GM18909 (cell line): ENCODE measurements around the gene ADAMTS17.

Experiments
- ATAC-seq: cut with Tn5 transposase; IDR thresholded peaks from one replicate; pipeline ENCODE4 v1.9.1; 2021; ENCODE audit warnings: mild to moderate bottlenecking; ENCODE audit not compliant: unreplicated experiment, poor library complexity

The ADAMTS17 gene, protein sequence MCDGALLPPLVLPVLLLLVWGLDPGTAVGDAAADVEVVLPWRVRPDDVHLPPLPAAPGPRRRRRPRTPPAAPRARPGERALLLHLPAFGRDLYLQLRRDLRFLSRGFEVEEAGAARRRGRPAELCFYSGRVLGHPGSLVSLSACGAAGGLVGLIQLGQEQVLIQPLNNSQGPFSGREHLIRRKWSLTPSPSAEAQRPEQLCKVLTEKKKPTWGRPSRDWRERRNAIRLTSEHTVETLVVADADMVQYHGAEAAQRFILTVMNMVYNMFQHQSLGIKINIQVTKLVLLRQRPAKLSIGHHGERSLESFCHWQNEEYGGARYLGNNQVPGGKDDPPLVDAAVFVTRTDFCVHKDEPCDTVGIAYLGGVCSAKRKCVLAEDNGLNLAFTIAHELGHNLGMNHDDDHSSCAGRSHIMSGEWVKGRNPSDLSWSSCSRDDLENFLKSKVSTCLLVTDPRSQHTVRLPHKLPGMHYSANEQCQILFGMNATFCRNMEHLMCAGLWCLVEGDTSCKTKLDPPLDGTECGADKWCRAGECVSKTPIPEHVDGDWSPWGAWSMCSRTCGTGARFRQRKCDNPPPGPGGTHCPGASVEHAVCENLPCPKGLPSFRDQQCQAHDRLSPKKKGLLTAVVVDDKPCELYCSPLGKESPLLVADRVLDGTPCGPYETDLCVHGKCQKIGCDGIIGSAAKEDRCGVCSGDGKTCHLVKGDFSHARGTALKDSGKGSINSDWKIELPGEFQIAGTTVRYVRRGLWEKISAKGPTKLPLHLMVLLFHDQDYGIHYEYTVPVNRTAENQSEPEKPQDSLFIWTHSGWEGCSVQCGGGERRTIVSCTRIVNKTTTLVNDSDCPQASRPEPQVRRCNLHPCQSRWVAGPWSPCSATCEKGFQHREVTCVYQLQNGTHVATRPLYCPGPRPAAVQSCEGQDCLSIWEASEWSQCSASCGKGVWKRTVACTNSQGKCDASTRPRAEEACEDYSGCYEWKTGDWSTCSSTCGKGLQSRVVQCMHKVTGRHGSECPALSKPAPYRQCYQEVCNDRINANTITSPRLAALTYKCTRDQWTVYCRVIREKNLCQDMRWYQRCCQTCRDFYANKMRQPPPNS

DNA sequence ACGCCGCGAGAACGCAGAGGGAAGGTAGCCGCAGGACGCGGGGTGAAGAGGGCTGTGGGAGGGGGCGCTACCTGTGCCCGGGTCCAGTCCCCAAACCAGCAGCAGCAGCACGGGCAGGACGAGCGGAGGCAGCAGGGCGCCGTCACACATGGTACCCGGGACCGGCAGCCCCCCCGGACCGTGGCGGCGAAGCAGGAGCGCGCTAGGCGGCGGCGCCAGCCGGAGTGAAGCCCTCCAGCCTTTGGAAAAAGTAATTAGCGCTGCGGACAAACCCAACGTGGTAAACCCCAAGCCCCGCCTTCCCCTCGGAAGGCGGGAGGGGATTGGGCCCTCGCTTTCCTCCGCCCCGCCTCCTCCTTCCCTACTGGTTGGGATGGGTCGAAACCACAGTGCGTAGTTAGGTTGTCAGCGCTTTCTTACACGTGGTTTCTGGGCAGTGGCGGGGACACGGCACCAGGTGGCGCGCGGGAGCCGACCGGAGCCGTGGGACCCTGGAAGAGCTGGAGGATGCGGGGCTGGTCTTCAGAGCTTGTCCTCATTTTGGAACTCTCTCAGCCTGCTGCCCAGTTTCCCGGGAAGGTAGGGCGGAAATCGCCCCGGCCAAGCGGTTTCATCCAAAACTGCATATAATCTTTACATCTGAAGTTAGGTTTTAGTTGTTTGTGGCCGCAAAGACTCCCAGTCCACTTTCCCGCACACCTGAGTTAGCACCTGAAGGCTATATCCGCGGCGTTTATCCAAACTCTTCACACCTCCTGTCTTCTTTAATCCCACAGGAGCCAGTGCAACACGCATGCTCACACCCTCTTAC lies at the start of gene ADAMTS17:
ADAMTS17 (minus strand) TSS at position 226 of the 811 bp plus-strand sequence; CDS start at position 150, 76 bp downstream.
- ATAC-seq = peak; percentile 95

GRCh38 chr15:100385300-100386050 lies 43.7 kb upstream of the ADAMTS17 start:
- no peak for ATAC-seq

- ATAC-seq = no peak
Observed at GRCh38 chr15:100384108-100384410, 42.3 kb upstream of the ADAMTS17 start.

GRCh38 chr15:100383302-100384107 lies 41.7 kb upstream of the ADAMTS17 start:
- ATAC-seq = no peak

DNA sequence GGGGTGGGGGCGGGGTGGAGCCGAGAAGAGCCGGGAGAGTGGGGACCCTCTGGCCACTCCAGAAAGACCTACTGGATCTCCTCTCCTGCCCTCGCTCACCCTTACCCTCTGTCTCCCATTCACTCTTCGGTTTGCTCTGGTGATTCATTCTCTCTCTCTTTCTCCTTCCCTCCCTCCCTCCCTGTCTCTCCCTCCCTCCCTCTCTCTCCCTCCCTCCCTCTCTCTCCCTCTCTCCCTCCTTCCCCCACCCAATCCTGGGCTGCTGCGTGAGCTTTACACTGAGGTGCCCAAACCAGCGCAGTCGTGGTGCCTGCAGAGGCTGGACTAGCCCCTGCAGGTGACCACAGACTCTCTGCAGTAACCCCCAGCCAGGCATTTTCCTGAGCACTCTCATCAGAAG lies 32.2 kb upstream of the ADAMTS17 start:
- no peak for ATAC-seq

DNA sequence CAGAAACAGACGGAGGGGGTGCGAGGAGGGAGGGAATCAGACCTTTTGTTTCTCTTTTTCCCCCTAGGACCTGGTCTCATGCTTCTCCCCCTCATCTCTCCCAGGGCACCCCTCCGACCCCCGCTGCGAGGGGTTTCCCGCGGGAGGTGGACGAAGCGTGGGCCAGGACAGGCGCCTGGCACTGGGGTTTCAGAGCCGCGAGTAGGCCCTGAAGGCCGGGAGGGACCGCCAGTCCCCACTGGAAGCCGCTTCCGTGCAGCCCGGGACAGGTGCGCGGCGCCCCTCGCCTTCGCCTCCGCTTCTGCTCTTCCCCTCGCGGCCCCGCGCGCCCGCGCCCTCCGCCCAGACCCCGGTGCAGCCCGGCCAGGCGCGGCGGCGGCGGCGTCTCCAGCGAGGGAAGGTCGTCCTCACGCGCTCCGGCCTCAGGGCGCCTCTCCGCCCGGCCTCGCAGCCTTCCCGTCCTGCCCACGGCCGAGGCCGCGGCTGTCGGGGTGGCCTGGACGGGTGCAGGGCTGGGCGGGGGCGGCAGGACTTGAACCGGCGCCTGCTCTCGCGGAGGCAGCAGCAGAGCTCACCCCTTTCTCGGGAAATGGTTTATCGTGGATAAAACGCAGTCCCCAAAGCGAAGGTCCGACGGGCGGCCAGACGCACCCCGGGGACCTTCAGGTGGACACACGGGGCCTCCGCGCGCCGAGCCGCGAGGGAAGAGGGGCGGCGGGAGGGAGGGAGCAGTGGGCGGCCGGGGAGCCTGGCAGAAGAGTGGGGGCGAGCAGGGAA lies 31.5 kb upstream of the ADAMTS17 start:
- ATAC-seq = no peak

DNA sequence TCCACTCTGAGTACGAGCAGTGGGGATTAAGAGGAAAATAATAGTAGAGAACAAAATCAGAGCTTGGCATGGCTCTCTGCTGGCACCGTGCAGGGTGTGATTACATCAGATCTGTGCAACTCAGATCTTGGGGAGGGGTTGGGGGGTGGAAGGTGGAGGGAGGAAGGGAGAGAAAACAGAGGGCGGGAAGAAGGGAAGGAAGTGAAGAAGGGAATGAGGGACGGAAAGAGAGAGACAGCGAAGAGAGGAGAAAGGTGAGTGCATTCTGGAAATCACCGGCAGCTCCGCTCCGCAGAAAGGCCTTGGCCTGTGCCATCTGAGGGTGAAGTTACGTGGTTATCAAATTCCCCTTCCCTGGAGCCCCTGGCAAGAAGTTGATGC lies 31.0 kb upstream of the ADAMTS17 start:
- no peak for ATAC-seq

- no peak for ATAC-seq
Observed at GRCh38 chr15:100355342-100355741, 13.6 kb upstream of the ADAMTS17 start.

DNA sequence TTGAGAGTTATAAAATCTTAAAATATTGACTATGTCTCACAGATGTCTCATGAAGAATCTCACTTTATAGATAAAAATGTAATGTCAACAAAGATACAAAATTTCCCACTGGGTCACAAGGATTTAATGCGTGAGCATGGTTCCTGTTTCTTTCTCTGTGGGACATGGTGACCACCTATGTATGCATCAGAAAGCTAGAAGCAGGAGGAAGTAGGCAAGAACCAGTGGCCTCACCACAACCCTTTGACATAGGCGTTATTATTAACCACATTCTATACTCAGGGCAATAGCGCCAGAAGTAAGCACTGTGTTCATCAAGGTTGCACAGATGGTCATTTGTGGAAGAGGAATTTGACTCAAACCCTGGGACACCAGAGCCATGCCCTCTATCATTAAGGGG lies 11.7 kb upstream of the ADAMTS17 start:
- ATAC-seq = no peak

DNA sequence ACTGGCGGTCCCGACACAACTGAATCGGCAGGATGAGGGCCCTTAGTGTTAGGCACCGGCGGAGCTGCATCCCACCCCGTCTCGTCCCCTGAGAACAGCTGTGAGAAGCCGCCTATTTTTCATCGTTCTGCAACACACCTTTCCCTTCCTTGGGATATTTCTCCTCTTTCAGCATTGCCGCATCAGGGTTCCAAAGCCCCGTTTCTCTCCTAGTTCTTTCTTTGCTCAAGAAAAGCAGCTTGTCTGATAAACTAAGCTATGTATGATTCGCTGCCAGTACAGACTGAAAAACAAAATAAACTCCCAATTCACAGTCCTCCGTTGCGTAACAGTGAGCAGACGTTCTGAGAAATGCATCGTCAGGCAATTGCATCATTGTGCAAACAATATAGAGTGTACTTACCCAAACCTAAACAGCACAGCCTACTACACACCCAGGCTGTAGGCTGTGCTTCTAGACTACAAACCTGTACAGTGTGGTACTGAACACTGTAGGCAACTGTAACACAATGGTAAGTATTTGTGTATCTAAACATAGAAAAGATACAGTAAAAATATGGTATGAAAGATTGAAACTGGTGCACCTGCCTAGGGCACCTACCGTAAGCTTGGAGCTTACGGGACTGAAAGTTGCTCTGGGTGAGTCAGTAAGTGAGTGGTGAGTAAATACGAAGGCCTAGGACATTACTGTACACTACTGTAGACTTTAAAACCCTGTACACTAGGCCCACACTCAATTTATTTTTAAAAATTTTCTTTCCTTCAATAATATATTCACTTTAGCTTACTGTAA lies 8.9 kb upstream of the ADAMTS17 start:
- no peak for ATAC-seq

GRCh38 chr15:100349696-100350433 lies 8.1 kb upstream of the ADAMTS17 start:
- ATAC-seq = peak; percentile 91

GRCh38 chr15:100349321-100349695 lies 7.5 kb upstream of the ADAMTS17 start:
- no peak for ATAC-seq

DNA sequence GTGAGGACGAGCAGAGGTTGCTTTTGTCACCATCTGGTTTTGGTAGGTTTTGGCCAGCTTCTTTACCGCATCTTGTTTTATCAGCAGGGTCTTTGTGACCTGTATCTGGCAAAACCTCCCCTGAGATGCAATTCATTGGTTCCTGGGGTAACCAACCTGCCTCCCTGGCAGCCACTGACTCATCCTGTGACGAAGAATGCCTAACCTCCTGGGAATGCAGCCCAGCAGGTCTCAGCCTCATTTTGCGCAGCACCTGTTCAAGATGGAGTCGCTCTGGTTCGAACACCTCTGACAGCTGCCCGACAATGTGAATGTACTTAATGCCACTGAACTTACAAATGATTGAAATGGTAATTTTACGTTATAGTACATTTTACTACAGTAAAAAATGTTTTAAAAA lies 6.8 kb upstream of the ADAMTS17 start:
- no peak for ATAC-seq

- ATAC-seq = no peak
Observed at GRCh38 chr15:100346866-100347512, 5.2 kb upstream of the ADAMTS17 start.

GRCh38 chr15:100345438-100345837 lies 3.7 kb upstream of the ADAMTS17 start:
- no peak for ATAC-seq

DNA sequence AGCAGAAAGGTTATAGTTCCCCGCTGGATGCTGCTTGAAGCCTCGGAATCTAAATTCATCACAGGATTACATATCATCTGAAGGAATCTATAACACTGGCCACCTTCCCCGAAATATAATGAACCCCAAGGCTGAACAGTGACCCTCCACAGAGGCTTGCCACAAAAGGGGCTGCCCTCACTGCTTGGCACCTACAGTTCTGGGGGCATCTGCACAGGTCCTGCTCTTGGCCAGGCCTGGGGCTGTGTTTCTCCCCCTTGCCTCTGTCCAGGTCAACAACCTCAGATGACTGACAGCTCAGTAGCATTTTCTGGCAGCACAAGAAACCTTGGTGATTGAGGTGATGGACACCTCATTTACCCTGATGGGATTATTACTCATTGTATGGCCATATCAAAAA lies 1.5 kb upstream of the ADAMTS17 start:
- no peak for ATAC-seq
